Tibial nerve (tissue), 4 donors: Measurements from ENCODE around the gene SLC25A48.

Experiments
- CTCF ChIP-seq, 5 experiments: fragments of 200-600 bp in 3 of 5; fragments of 450-650 bp in 2 of 5; sonication (generic) in 3 of 5; IDR thresholded peaks; one replicate each; pipeline ENCODE4 v1.5.1; 2016 to 2019; ENCODE audit warnings: antibody characterized with exemption in 5 of 5, mild to moderate bottlenecking in 3 of 5, moderate library complexity in 2 of 5
- EP300 ChIP-seq, 2 donors: sonication (generic); formaldehyde crosslinking; IDR thresholded peaks; one replicate each; pipeline ENCODE4 v1.6.1; 2017; ENCODE audit warnings: antibody characterized with exemption in 2 of 2, mild to moderate bottlenecking in 1 of 2
- POLR2A ChIP-seq, 2 donors: fragments of 450-650 bp; IDR thresholded peaks; one replicate each; pipeline ENCODE4 v1.6.1; 2017; ENCODE audit warnings: antibody characterized with exemption in 2 of 2, mild to moderate bottlenecking in 2 of 2, moderate library complexity in 2 of 2

GRCh38 chr5:135851915-135852845 is 17.7 kb downstream of the SLC25A48 start:
- TF ChIP-seq CTCF (IDR thresholded peaks at IDR 0.05) (no peak), POLR2A (IDR thresholded peaks at IDR 0.05) (no peak), EP300 (IDR thresholded peaks at IDR 0.05) (peak in 1 of 2 donors; percentile 55)
